Brain microvascular endothelial cell (primary cell): ENCODE measurements around the gene WNT5B.

Experiments
- DNase-seq: peaks from one replicate; pipeline ENCODE4 v3.0.0-alpha.2; 2020
- H3K27ac ChIP-seq: fragments of 250-450 bp; sonication (Bioruptor Pico); 2 replicates; pipeline ENCODE4 v1.5.1; 2020; ENCODE audit warnings: mild to moderate bottlenecking, moderate library complexity
- H3K27me3 ChIP-seq: fragments of 250-450 bp; sonication (Bioruptor Pico); replicated peaks from 2 replicates; pipeline ENCODE4 v1.5.1; 2020; ENCODE audit warnings: mild to moderate bottlenecking
- H3K36me3 ChIP-seq: fragments of 250-450 bp; sonication (Bioruptor Pico); replicated peaks from 2 replicates; pipeline ENCODE4 v1.5.1; 2020; ENCODE audit warnings: mild to moderate bottlenecking
- H3K4me3 ChIP-seq: 2 replicates; pipeline ENCODE4 v1.5.1; 2011; ENCODE audit warnings: low read depth, mild to moderate bottlenecking, control low read depth, low read length, moderate library complexity
- CTCF ChIP-seq: IDR thresholded peaks from 2 replicates; pipeline ENCODE4 v1.5.1; 2011; ENCODE audit warnings: low read depth, mild to moderate bottlenecking, moderate library complexity, low read length, control low read depth, inconsistent platforms; ENCODE audit errors: missing control alignments
- in situ Hi-C: cut with HindIII; loops from 2 replicates; pipeline ENCODE4 v1.10.0; 2017; ENCODE audit warnings: low sequenced_read_pairs, low pct_ligation_motif_present

WNT5B gene

GRCh38 chr12:1591034-1591433, 38.0 kb upstream of the WNT5B start:
- no peak for DNase-seq
- in situ Hi-C loops, result no loop called here
- Histone ChIP-seq H3K36me3 (no peaks in the 10 kb centered on the region), H3K27ac (no peak overlapping the region), H3K4me3 (peak overlapping the region; percentile 72), H3K27me3 (no peaks in the 10 kb centered on the region)
- peak; percentile 13 for TF ChIP-seq CTCF

DNA sequence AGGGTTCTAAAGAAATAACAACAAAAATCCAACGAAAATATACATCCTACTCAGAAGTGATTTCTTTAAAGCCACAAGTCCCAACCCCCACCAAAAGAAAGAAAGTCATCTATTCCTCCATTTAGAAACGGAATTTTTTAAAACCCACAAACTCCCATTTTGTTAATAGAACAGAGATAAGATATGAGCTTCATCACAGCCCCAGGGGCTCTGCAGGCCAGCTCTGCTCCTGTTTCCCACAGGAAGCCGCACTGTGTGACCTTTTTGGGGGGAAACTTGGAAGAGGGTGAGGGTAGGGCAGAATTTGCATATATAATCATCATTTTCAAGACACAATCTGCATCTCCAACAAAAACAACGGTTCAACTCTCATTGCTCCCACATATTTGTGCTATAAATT, 37.5 kb upstream of the WNT5B start:
- in situ Hi-C loops, result no loop called here
- TF ChIP-seq CTCF, result no peak
- Histone ChIP-seq H3K27ac (peak overlapping the region; percentile 41), H3K4me3 (peak overlapping the region; percentile 72), H3K36me3 (no peaks in the 10 kb centered on the region), H3K27me3 (no peaks in the 10 kb centered on the region)
- no peak for DNase-seq

- H3K4me3 ChIP-seq, result peak overlapping the region; percentile 72
- no peaks in the 10 kb centered on the region for H3K27me3 ChIP-seq
- in situ Hi-C loops, result no loop called here
- H3K27ac ChIP-seq, result peak overlapping the region; percentile 36
- H3K36me3 ChIP-seq, result no peaks in the 10 kb centered on the region
- peak; percentile 72 for DNase-seq
- peak; percentile 39 for TF ChIP-seq CTCF
Observed at GRCh38 chr12:1592444-1593173, 36.4 kb upstream of the WNT5B start.

DNA sequence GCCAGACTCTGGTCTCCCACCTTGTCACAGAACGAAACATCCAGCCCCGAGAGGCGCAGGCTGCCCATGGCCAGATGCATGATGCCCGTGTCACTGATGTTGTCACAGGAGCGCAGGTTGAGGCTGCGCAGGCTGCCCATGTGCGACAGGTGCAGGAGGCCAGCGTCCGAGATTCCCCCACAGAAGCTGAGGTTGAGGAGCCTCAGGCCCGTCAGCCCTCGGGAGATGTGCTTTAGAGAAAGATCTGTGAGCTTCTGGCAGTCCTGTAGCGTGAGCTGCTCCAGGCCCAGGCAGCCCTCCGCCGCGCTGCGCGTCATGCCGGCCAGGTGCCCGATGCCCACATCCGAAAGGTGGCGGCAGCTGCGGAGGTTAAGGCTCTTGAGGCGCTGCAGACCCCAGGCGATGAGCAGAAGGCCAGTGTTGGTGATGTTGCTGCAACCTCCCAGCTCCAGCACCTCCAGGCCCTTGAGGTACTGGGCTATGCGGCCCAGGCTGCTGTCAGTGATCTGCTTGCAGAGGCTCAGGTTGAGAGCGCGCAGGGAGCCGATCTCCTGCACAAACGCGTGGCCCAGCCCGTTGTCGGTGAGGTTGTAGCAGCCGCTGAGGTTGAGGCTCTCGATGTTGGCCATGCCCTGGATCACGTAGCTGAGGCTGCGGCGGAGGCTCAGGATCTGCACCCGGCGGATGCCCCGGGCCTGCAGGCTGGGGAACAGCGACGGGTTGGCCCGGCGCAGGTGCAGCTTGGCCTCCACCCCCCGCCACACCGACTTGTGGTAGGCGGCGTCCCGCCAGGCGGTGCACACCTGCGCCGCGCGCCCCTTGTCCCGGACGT, 35.6 kb upstream of the WNT5B start:
- H3K4me3 ChIP-seq, result peak overlapping the region; percentile 72
- TF ChIP-seq CTCF, result no peak
- H3K27me3 ChIP-seq, result no peaks in the 10 kb centered on the region
- in situ Hi-C loops, result no loop called here
- H3K36me3 ChIP-seq, result no peaks in the 10 kb centered on the region
- no peak overlapping the region for H3K27ac ChIP-seq
- no peak for DNase-seq

GRCh38 chr12:1594006-1594260, 35.1 kb upstream of the WNT5B start:
- Histone ChIP-seq H3K4me3 (peak overlapping the region; percentile 72), H3K27me3 (no peaks in the 10 kb centered on the region), H3K36me3 (no peaks in the 10 kb centered on the region), H3K27ac (peak overlapping the region; percentile 91)
- DNase-seq, result no peak
- in situ Hi-C loops, result no loop called here
- no peak for TF ChIP-seq CTCF
